GM12878 (cell line): ENCODE results near the gene APOBEC3B. TPM values are rescaled to one million over a fixed set of nuclear protein-coding genes. Genes with fewer than 3 reads are reported as not detected.

Experiments used
- BHLHE40 ChIP-seq, 2 experiments: fragments of 450-650 bp in 1 of 2; IDR thresholded peaks; 2 replicates each; pipeline ENCODE4 v1.6.1; 2011 to 2017; ENCODE audit warnings: low read depth in 2 of 2, borderline replicate concordance in 1 of 2, improper control_type of control experiment in 1 of 2, low read length in 1 of 2, mild to moderate bottlenecking in 1 of 2
- CBX5 ChIP-seq: sonication (generic); IDR thresholded peaks from 2 replicates; pipeline ENCODE4 v1.6.1; 2016; ENCODE audit warnings: low read depth, moderate library complexity, mild to moderate bottlenecking, inconsistent platforms
- CREM ChIP-seq: IDR thresholded peaks from 2 replicates; pipeline ENCODE4 v1.6.1; 2014; ENCODE audit warnings: antibody characterized with exemption, low read depth
- DPF2 ChIP-seq: fragments of 450-650 bp; IDR thresholded peaks from 2 replicates; pipeline ENCODE4 v1.6.1; 2017; ENCODE audit warnings: mild to moderate bottlenecking
- IRF4 ChIP-seq: IDR thresholded peaks from 2 replicates; pipeline ENCODE4 v1.6.1; 2011; ENCODE audit warnings: low read depth, low read length
- KDM1A ChIP-seq: fragments of 200-600 bp; sonication (generic); IDR thresholded peaks from 2 replicates; pipeline ENCODE4 v1.6.1; 2016; ENCODE audit warnings: borderline replicate concordance
- KLF5 ChIP-seq: fragments of 450-650 bp; IDR thresholded peaks from 2 replicates; pipeline ENCODE4 v1.6.1; 2014; ENCODE audit warnings: mild to moderate bottlenecking; ENCODE audit not compliant: partially characterized antibody
- MTA2 ChIP-seq: fragments of 450-650 bp; IDR thresholded peaks from 2 replicates; pipeline ENCODE4 v1.6.1; 2016; ENCODE audit warnings: low read depth, mild to moderate bottlenecking, moderate library complexity
- MTA3 ChIP-seq: IDR thresholded peaks from 2 replicates; pipeline ENCODE4 v1.6.1; 2012; ENCODE audit warnings: low read length, inconsistent platforms, borderline replicate concordance
- NR2F1 ChIP-seq: fragments of 450-650 bp; conservative IDR thresholded peaks from 2 replicates; pipeline ENCODE4 v1.6.1; 2017; ENCODE audit warnings: mild to moderate bottlenecking
- POU2F2 ChIP-seq: IDR thresholded peaks from 3 replicates; pipeline ENCODE4 v1.6.1; 2011; ENCODE audit warnings: low read depth, mild to moderate bottlenecking, low read length, borderline replicate concordance
- RFX5 ChIP-seq: IDR thresholded peaks from 2 replicates; pipeline ENCODE4 v1.6.1; 2011; ENCODE audit warnings: low read depth, low read length, improper control_type of control experiment
- TBL1XR1 ChIP-seq: IDR thresholded peaks from 2 replicates; pipeline ENCODE4 v1.6.1; 2012; ENCODE audit warnings: low read depth, low read length, improper control_type of control experiment
- ZNF384 ChIP-seq: IDR thresholded peaks from 2 replicates; pipeline ENCODE4 v1.6.1; 2012; ENCODE audit warnings: low read depth, mild to moderate bottlenecking, low read length, improper control_type of control experiment, borderline replicate concordance
- polyA plus RNA-seq, 11 experiments: library from polyadenylated mRNA; depleted of rRNA in 4 of 11; unstranded in 6 of 11; stranded (reverse) in 5 of 11; fragments of >200 nt; fragmentation: Nextera tagmentation in 4 of 11; fragmentation: Illumina TruSeq in 1 of 11; extraction: Ambion mirVana in 4 of 11; extraction: Trizol in 1 of 11; gene quantifications; 1 replicate in 1 of 11; 2 replicates in 10 of 11; pipeline versions ENCODE4 v1.2.1 to v1.2.3, GENCODE V29; 2011 to 2016; ENCODE audit warnings: inconsistent platforms in 2 of 11, missing spikeins in 2 of 11, low read depth in 1 of 11
- total RNA-seq, 4 experiments: library from RNA; depleted of rRNA in 3 of 4; stranded (reverse); fragments of >200 nt in 3 of 4; fragmentation: Illumina TruSeq in 1 of 4; extraction: Trizol in 1 of 4; gene quantifications; 2 replicates each; pipeline versions ENCODE4 v1.2.1 to v1.2.3, GENCODE V29; 2013 to 2021
- TF ChIP-seq, protein P1 (sequence below), 3 experiments: IDR thresholded peaks in 2 of 3; conservative IDR thresholded peaks in 1 of 3; 2 replicates each; pipeline ENCODE4 v1.5.1; 2011; ENCODE audit warnings: low read depth in 3 of 3, low read length in 3 of 3, mild to moderate bottlenecking in 3 of 3, control low read depth in 2 of 3, moderate library complexity in 2 of 3, inconsistent platforms in 1 of 3, mixed read lengths in 1 of 3; ENCODE audit not compliant: control insufficient read depth in 2 of 3, insufficient read depth in 1 of 3; ENCODE audit errors: extremely low read depth in 1 of 3
- TF ChIP-seq, protein P2 (sequence below): fragments of 450-650 bp; IDR thresholded peaks from 2 replicates; pipeline ENCODE4 v1.6.1; 2016; ENCODE audit warnings: mild to moderate bottlenecking, moderate library complexity, borderline replicate concordance
- TF ChIP-seq, protein P3 (sequence below): fragments of 450-650 bp; IDR thresholded peaks from 2 replicates; pipeline ENCODE4 v1.6.1; 2017; ENCODE audit warnings: borderline replicate concordance
- TF ChIP-seq, protein P4 (sequence below): IDR thresholded peaks from 2 replicates; pipeline ENCODE4 v1.6.1; 2011; ENCODE audit warnings: mild to moderate bottlenecking, low read depth, low read length, moderate library complexity; ENCODE audit not compliant: insufficient replicate concordance

The APOBEC3B gene
- total and polyA plus RNA-seq, 10 of the 15 experiments (the other 5 are each of a cell fraction or from before 2014, with no cell fraction given), result 2.4 to 75.1 (median 30.9) TPM

DNA sequence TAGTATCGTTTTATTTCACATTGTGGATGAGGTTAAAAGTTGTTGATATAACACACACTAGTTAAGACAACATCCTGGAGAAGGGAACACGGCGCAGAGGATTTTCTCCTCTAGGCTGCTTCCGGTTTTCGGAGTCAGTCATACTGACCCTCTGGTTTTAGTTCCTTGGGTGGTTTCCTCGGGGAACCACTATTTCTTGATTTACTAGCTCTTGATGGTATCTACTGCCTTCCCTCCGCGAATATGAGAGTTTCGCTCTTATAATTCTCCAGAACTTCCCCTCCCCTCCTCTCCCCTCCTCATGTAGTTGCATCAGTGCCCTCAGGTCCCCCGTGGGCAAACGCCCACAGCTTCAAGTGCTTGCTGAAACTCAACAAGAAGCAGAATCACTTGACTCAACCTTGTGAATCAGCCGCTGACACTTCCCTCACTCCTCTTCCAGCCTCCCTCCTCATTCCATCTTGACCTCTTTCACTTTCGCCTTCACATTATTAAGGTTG lies 40.6 kb upstream of the APOBEC3B start (continued):
- peak; percentile 83; the same call in 1 of the 2 replicates for TF ChIP-seq TBL1XR1
- TF ChIP-seq CBX5, result no peak
- peak; percentile 82 for TF ChIP-seq MTA2
- 0 out of 2 replicates have a peak, but pooled peaks have one; percentile 30 for TF ChIP-seq CREM
- TF ChIP-seq RFX5, result no peak
- TF ChIP-seq BHLHE40 (IDR thresholded peaks at IDR 0.05; ENCODE audit: borderline replicate concordance in 1 of 2, low read depth in 2 of 2, low read length in 1 of 2), result peak; percentile 64 to 69; a peak in 3 of 4 replicates
- peak; percentile 79; the same call in 1 of the 2 replicates for TF ChIP-seq DPF2
- 0 out of 2 replicates have a peak, but pooled peaks have one; percentile 18 for TF ChIP-seq MTA3
- no peak for TF ChIP-seq KLF5
- peak; percentile 69 for TF ChIP-seq NR2F1
- TF ChIP-seq POU2F2, result no peak; the same call in 2 of the 3 replicates
- TF ChIP-seq KDM1A, result no peak
- TF ChIP-seq, protein P1, sequence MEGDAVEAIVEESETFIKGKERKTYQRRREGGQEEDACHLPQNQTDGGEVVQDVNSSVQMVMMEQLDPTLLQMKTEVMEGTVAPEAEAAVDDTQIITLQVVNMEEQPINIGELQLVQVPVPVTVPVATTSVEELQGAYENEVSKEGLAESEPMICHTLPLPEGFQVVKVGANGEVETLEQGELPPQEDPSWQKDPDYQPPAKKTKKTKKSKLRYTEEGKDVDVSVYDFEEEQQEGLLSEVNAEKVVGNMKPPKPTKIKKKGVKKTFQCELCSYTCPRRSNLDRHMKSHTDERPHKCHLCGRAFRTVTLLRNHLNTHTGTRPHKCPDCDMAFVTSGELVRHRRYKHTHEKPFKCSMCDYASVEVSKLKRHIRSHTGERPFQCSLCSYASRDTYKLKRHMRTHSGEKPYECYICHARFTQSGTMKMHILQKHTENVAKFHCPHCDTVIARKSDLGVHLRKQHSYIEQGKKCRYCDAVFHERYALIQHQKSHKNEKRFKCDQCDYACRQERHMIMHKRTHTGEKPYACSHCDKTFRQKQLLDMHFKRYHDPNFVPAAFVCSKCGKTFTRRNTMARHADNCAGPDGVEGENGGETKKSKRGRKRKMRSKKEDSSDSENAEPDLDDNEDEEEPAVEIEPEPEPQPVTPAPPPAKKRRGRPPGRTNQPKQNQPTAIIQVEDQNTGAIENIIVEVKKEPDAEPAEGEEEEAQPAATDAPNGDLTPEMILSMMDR (IDR thresholded peaks at IDR 0.05 in 2 of 3, conservative IDR thresholded peaks at IDR 0.05 in 1 of 3; ENCODE audit: control insufficient read depth in 2 of 3, extremely low read depth in 1 of 3, insufficient read depth in 1 of 3, low read depth in 3 of 3, low read length in 3 of 3), result no peak
- peak; percentile 69; the same call in 1 of the 2 replicates for TF ChIP-seq IRF4
- TF ChIP-seq ZNF384, result no peak
- TF ChIP-seq, protein P2, sequence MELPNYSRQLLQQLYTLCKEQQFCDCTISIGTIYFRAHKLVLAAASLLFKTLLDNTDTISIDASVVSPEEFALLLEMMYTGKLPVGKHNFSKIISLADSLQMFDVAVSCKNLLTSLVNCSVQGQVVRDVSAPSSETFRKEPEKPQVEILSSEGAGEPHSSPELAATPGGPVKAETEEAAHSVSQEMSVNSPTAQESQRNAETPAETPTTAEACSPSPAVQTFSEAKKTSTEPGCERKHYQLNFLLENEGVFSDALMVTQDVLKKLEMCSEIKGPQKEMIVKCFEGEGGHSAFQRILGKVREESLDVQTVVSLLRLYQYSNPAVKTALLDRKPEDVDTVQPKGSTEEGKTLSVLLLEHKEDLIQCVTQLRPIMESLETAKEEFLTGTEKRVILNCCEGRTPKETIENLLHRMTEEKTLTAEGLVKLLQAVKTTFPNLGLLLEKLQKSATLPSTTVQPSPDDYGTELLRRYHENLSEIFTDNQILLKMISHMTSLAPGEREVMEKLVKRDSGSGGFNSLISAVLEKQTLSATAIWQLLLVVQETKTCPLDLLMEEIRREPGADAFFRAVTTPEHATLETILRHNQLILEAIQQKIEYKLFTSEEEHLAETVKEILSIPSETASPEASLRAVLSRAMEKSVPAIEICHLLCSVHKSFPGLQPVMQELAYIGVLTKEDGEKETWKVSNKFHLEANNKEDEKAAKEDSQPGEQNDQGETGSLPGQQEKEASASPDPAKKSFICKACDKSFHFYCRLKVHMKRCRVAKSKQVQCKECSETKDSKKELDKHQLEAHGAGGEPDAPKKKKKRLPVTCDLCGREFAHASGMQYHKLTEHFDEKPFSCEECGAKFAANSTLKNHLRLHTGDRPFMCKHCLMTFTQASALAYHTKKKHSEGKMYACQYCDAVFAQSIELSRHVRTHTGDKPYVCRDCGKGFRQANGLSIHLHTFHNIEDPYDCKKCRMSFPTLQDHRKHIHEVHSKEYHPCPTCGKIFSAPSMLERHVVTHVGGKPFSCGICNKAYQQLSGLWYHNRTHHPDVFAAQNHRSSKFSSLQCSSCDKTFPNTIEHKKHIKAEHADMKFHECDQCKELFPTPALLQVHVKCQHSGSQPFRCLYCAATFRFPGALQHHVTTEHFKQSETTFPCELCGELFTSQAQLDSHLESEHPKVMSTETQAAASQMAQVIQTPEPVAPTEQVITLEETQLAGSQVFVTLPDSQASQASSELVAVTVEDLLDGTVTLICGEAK, result no peak
- TF ChIP-seq, protein P3, sequence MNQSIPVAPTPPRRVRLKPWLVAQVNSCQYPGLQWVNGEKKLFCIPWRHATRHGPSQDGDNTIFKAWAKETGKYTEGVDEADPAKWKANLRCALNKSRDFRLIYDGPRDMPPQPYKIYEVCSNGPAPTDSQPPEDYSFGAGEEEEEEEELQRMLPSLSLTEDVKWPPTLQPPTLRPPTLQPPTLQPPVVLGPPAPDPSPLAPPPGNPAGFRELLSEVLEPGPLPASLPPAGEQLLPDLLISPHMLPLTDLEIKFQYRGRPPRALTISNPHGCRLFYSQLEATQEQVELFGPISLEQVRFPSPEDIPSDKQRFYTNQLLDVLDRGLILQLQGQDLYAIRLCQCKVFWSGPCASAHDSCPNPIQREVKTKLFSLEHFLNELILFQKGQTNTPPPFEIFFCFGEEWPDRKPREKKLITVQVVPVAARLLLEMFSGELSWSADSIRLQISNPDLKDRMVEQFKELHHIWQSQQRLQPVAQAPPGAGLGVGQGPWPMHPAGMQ, result no peak
- TF ChIP-seq, protein P4, sequence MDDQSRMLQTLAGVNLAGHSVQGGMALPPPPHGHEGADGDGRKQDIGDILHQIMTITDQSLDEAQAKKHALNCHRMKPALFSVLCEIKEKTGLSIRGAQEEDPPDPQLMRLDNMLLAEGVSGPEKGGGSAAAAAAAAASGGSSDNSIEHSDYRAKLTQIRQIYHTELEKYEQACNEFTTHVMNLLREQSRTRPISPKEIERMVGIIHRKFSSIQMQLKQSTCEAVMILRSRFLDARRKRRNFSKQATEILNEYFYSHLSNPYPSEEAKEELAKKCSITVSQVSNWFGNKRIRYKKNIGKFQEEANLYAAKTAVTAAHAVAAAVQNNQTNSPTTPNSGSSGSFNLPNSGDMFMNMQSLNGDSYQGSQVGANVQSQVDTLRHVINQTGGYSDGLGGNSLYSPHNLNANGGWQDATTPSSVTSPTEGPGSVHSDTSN, result no peak
